ENCODE results near the gene TNK2.

Gene TNK2

DNA sequence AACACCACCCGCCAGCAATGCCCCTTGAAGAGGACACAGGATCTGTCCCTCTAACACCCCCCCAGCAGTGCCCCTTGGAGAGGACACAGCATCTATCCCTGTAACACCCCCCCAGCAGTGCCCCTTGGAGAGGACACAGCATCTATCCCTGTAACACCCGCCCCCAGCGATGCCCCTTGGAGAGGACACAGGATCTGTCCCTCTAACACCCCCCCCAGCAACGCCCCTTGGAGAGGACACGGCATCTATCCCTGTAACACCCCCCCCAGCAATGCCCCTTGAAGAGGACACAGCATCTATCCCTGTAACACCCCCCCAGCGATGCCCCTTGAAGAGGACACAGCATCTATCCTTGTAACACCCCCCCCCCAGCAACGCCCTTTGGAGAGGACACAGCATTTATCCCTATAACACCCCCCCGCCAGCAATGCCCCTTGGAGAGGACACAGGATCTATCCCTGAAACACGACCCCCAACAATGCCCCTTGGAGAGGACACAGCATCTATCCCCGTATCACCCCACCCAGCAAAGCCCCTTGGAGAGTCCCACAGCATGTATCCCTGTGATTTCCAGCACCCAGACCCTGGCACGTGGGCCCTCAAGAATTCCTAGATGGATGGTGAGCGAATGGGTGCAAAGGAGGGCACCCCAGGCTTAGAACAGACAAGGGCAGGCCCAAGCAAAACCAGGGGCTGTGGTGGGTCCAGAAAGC is 26.9 kb downstream of the TNK2 start:
- H3K4me3 ChIP-seq (ENCODE audit: low read depth, low read length) = no peak overlapping the region
- TF ChIP-seq, protein P1, sequence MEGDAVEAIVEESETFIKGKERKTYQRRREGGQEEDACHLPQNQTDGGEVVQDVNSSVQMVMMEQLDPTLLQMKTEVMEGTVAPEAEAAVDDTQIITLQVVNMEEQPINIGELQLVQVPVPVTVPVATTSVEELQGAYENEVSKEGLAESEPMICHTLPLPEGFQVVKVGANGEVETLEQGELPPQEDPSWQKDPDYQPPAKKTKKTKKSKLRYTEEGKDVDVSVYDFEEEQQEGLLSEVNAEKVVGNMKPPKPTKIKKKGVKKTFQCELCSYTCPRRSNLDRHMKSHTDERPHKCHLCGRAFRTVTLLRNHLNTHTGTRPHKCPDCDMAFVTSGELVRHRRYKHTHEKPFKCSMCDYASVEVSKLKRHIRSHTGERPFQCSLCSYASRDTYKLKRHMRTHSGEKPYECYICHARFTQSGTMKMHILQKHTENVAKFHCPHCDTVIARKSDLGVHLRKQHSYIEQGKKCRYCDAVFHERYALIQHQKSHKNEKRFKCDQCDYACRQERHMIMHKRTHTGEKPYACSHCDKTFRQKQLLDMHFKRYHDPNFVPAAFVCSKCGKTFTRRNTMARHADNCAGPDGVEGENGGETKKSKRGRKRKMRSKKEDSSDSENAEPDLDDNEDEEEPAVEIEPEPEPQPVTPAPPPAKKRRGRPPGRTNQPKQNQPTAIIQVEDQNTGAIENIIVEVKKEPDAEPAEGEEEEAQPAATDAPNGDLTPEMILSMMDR (IDR thresholded peaks at IDR 0.05; ENCODE audit: low read depth, low read length, missing control alignments) = no peak
- no peak for DNase-seq (ENCODE audit: low read depth)

DNA sequence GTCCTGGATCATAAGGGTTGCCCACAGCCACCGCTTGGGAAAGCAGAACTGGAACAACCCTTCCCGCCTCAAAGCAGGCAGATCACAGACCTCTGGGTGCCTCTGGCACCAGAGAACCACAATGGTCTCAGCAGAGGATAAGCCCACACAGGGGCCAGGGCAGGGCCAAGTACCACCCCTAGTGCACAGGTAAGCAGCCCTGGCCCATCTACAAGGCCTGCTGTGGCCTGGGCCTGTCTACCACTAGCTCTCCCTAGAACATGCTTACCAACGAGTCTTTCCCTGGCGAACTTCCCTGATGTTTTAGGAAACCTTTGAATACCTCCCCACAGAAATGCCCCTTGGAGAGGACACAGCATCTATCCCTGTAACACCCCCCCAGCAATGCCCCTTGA is 28.3 kb downstream of the TNK2 start:
- TF ChIP-seq, protein P1 (IDR thresholded peaks at IDR 0.05; ENCODE audit: low read depth, low read length, missing control alignments) = no peak
- H3K4me3 ChIP-seq (ENCODE audit: low read depth, low read length) = no peak overlapping the region
- DNase-seq (ENCODE audit: low read depth) = no peak

DNA sequence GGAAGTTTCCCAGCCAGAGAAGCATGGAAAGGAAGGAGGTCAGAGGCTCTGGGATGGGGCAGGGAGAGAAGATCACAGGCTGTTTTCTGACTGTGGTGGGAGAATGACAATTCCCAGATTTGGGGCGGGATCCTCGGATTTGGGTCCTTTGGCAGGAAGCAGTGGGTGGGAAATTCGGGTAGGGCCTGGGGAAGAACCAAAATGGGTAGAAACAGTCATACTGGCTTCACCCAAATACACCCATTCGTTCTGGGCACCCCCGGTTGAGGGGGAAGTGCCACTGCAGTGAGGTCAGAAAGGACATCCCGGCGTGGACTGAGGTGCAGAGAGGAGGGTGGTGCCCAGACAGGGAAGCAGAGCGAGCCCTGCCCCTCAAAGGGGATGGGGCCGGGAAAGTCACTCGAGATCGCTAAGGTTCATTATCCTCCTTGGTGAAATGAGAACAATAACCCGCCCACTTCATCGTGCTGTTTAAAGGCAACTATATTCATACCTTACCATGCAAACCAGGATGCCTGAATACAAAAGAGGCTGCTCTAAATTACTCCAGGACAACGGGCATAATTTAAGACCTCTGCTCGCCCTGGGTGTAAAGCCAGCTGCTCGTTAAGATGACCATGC is 28.8 kb downstream of the TNK2 start:
- TF ChIP-seq, protein P1 (IDR thresholded peaks at IDR 0.05; ENCODE audit: low read depth, low read length, missing control alignments) = no peak
- no peak for DNase-seq (ENCODE audit: low read depth)
- no peak overlapping the region for H3K4me3 ChIP-seq (ENCODE audit: low read depth, low read length)

DNA sequence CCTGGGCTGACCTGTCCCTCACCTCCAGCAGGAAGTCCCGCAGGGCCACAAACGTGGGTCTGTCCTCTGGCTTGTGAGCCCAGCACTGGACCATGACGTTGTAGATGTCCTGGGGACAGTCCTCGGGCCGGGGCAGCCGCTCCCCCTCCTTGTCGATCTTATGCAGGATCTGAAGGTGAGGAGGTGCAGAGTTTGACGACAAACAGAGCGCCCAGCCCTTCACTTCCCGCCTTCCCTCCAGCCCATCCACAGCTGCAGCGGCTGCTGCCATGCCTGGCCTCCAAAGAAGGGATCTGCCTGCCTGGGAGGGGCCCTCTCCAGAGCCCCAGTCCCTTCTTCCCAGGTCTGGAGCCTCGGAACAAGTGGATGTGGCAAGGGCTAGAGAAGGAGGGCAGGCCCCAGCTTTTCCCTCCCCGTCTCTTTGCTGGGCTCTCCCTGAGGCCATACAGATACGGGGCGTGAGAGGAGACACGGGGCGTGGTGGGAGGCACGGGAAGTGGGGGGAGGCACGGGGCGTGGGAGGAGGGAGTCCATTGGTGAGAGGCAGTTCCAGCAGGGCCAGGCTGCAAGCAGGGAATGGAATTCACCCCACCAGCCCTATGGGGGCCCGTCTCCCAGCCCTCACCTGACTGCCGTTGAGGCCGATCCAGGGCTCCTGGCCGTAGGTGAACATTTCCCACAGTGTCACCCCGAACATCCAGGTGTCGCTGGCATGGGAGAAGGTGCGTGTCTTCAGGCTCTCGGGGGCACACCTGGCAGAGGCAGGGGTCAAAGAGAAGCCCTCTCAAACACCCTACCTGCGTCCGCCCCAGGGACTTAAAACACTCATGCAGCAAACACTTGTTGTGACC is 29.7 kb downstream of the TNK2 start:
- no peak for DNase-seq (ENCODE audit: low read depth)

DNA sequence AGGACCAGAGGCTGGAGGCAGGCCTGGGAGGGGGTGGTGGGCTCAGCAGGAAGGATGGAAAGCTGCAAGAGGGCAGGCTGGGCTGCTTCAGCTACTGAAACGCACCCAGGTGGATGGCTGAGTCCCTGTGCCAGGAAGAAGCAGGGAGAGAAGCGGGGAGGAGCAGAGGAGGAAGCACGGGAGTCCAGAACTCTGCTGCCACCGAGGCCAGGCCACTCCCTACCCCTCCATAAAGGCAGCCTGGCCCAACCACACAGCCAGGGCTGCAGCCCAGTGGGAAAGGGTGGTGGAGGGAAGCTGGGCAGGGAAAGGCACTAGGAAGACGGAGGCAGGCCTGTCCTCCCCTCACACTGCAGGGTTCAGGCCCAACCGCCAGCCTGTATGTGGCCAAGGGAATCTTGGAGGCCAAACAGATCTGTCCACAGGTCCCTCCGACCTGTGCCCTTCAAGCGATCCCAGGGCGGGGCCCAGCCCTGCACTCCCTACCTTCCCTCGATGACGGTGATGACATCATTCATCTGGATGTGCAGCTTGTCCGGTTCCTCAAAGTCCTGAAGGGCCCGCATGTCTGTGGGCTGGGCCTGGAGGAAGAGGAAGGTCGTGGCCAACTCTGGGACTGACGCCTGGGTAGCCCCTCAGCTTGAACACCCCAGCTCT is 30.5 kb downstream of the TNK2 start:
- no peak for DNase-seq (ENCODE audit: low read depth)
- TF ChIP-seq, protein P1 (IDR thresholded peaks at IDR 0.05; ENCODE audit: low read depth, low read length, missing control alignments) = no peak
- no peak overlapping the region for H3K4me3 ChIP-seq (ENCODE audit: low read depth, low read length)

More for the DNA sequence above, 29.7 kb downstream of the TNK2 start:
- TF ChIP-seq, protein P1 (IDR thresholded peaks at IDR 0.05; ENCODE audit: low read depth, low read length, missing control alignments) = no peak
- no peak overlapping the region for H3K4me3 ChIP-seq (ENCODE audit: low read depth, low read length)

DNA sequence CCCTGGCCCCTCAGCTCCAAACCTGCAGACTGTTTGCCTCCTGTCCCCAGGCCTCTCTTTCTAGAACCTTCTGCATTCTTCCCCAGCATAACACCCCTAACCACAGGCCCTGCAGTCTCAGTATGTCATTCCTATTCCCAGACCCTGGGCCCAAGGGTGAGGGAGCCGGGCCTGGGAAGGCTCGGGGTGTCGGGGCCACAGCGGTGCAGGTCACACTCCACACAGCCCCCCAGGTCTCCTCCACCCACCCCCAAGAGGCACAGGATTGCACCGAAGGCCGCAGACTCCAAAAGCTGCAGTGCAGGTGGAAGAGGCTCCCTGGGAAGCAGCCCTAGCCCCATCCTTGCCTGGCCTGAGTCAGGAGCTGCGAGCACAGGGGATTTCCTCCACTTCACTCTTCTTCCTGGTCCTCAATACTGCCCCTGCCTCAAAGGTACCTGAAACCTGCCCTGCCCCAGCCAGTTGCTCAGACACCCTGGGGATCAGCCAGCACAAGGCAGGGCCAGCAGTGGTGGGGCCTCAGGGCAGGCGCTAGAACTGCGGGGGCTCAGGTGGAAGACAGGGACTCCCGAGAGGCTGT is 31.1 kb downstream of the TNK2 start:
- no peak for DNase-seq (ENCODE audit: low read depth)
- no peak overlapping the region for H3K4me3 ChIP-seq (ENCODE audit: low read depth, low read length)
- TF ChIP-seq, protein P1 (IDR thresholded peaks at IDR 0.05; ENCODE audit: low read depth, low read length, missing control alignments) = no peak

Data from GM12864 (cell line).